Testis (tissue), 2 donors: Measurements from ENCODE around the gene GRID1.

ENCODE experiments used
- CTCF ChIP-seq, 3 experiments: fragments of 450-650 bp in 2 of 3; fragments of 200-600 bp in 1 of 3; sonication (generic) in 1 of 3; IDR thresholded peaks; one replicate each; pipeline ENCODE4 v1.5.1; 2016 to 2019; ENCODE audit warnings: antibody characterized with exemption in 3 of 3, mild to moderate bottlenecking in 2 of 3, moderate library complexity in 1 of 3
- POLR2A ChIP-seq: fragments of 450-650 bp; IDR thresholded peaks from one replicate; pipeline ENCODE4 v1.6.1; 2017; ENCODE audit warnings: antibody characterized with exemption, mild to moderate bottlenecking, moderate library complexity

DNA sequence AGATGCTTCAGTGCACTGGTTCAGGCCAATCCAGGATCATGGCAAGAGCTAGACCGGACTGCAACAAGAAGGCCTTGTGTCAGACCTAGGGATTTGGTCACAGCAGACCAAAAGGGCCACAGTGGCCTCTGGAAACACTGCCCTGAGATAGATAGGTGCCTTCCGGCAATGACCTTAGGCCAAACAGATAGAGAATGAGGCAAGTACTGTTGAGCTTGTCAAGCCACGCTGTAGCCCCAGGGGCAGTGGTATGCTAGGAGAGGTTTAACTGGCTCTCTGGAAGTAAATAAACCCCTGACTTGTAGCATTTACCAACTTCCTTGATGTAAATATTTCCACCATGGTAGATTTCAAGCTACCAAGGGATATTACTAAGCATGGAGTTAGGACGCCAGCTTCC, 197.5 kb downstream of the GRID1 start:
- TF ChIP-seq CTCF (IDR thresholded peaks at IDR 0.05) = no peak
- TF ChIP-seq POLR2A = no peak
